ENCODE results near the gene SPACA4. TPM values are rescaled to one million over a fixed set of nuclear protein-coding genes. Genes with fewer than 3 reads are reported as not detected.
A peak's percentile ranks its signal among the peaks of the same experiment; 100 is the strongest.

Gene SPACA4
- total and polyA plus RNA-seq, 10 of the 15 experiments (the other 5 are each of a cell fraction or from before 2014, with no cell fraction given): not detected

DNA sequence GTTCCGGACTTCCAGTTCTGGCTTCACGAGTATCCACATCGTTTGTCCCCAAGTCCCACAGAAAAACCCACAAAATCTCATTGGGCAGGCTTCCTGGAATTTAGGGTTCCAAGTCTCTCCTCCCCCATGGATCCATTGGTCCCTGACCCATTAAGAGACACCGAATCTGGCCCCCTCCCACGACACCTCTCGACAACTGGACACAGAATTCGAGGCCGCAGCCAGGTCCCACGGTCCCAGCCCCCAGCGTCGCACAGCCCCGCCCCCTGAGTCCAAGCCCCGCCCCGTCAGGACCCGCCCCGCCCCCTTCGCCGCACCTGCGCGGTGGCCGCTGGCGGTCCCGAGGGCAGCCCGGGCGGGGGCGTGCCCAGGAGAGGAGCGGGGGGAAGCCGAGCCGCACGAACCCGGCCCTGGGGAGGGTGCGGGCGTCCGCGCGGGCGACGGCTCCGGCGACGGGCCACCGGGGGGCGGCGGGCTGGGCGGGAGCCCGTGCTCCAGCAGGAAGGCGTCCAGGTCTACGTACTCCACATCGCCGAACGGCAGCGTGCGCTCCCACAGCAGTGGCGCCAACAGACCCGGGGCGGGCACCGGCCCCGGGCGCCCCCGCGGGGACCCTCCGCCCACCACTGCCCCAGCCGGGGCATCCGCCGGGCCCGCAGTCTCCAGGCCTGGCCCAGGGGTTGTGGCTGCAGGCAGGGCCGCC, 28.9 kb downstream of the SPACA4 start (continued):
- TF ChIP-seq, protein P1, sequence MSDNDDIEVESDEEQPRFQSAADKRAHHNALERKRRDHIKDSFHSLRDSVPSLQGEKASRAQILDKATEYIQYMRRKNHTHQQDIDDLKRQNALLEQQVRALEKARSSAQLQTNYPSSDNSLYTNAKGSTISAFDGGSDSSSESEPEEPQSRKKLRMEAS (IDR thresholded peaks at IDR 0.05; ENCODE audit: low read depth, low read length): no peak
- TF ChIP-seq EZH2 (IDR thresholded peaks at IDR 0.05; ENCODE audit: borderline replicate concordance, control insufficient read depth, low read depth, low read length) (no peak), MTA2 (IDR thresholded peaks at IDR 0.05; ENCODE audit: low read depth) (no peak), YY1 (IDR thresholded peaks at IDR 0.05; ENCODE audit: low read depth, low read length) (no peak), FOS (IDR thresholded peaks at IDR 0.05; ENCODE audit: borderline replicate concordance, extremely low read depth, insufficient read length) (no peak), ZNF24 (IDR thresholded peaks at IDR 0.05) (0 out of 2 replicates have a peak, but pooled peaks have one; percentile 31), BHLHE40 (IDR thresholded peaks at IDR 0.05; ENCODE audit: borderline replicate concordance in 1 of 2, low read depth in 2 of 2, low read length in 1 of 2) (peak; percentile 39 to 83; a peak in 2 of 4 replicates), RAD51 (IDR thresholded peaks at IDR 0.05) (no peak), STAT1 (conservative IDR thresholded peaks at IDR 0.05) (no peak), MXI1 (IDR thresholded peaks at IDR 0.05; ENCODE audit: low read depth, low read length) (0 out of 2 replicates have a peak, but pooled peaks have one; percentile 30), CBFB (IDR thresholded peaks at IDR 0.05; ENCODE audit: low read depth) (no peak), GATAD2B (conservative IDR thresholded peaks at IDR 0.05; ENCODE audit: low read depth) (0 out of 2 replicates have a peak, but pooled peaks have one; percentile 67), RBBP5 (conservative IDR thresholded peaks at IDR 0.05) (no peak), KAT2A (conservative IDR thresholded peaks at IDR 0.05; ENCODE audit: control insufficient read depth, low read depth, low read length) (no peak), ESRRA (IDR thresholded peaks at IDR 0.05; ENCODE audit: low read length) (no peak)
- TF ChIP-seq, protein P2, sequence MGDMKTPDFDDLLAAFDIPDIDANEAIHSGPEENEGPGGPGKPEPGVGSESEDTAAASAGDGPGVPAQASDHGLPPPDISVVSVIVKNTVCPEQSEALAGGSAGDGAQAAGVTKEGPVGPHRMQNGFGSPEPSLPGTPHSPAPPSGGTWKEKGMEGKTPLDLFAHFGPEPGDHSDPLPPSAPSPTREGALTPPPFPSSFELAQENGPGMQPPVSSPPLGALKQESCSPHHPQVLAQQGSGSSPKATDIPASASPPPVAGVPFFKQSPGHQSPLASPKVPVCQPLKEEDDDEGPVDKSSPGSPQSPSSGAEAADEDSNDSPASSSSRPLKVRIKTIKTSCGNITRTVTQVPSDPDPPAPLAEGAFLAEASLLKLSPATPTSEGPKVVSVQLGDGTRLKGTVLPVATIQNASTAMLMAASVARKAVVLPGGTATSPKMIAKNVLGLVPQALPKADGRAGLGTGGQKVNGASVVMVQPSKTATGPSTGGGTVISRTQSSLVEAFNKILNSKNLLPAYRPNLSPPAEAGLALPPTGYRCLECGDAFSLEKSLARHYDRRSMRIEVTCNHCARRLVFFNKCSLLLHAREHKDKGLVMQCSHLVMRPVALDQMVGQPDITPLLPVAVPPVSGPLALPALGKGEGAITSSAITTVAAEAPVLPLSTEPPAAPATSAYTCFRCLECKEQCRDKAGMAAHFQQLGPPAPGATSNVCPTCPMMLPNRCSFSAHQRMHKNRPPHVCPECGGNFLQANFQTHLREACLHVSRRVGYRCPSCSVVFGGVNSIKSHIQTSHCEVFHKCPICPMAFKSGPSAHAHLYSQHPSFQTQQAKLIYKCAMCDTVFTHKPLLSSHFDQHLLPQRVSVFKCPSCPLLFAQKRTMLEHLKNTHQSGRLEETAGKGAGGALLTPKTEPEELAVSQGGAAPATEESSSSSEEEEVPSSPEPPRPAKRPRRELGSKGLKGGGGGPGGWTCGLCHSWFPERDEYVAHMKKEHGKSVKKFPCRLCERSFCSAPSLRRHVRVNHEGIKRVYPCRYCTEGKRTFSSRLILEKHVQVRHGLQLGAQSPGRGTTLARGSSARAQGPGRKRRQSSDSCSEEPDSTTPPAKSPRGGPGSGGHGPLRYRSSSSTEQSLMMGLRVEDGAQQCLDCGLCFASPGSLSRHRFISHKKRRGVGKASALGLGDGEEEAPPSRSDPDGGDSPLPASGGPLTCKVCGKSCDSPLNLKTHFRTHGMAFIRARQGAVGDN (IDR thresholded peaks at IDR 0.05): peak; percentile 59; the same call in 1 of the 2 replicates
- TF ChIP-seq, protein P3, sequence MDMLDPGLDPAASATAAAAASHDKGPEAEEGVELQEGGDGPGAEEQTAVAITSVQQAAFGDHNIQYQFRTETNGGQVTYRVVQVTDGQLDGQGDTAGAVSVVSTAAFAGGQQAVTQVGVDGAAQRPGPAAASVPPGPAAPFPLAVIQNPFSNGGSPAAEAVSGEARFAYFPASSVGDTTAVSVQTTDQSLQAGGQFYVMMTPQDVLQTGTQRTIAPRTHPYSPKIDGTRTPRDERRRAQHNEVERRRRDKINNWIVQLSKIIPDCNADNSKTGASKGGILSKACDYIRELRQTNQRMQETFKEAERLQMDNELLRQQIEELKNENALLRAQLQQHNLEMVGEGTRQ (IDR thresholded peaks at IDR 0.05; ENCODE audit: borderline replicate concordance, low read depth, low read length): no peak
- TF ChIP-seq, protein P4, sequence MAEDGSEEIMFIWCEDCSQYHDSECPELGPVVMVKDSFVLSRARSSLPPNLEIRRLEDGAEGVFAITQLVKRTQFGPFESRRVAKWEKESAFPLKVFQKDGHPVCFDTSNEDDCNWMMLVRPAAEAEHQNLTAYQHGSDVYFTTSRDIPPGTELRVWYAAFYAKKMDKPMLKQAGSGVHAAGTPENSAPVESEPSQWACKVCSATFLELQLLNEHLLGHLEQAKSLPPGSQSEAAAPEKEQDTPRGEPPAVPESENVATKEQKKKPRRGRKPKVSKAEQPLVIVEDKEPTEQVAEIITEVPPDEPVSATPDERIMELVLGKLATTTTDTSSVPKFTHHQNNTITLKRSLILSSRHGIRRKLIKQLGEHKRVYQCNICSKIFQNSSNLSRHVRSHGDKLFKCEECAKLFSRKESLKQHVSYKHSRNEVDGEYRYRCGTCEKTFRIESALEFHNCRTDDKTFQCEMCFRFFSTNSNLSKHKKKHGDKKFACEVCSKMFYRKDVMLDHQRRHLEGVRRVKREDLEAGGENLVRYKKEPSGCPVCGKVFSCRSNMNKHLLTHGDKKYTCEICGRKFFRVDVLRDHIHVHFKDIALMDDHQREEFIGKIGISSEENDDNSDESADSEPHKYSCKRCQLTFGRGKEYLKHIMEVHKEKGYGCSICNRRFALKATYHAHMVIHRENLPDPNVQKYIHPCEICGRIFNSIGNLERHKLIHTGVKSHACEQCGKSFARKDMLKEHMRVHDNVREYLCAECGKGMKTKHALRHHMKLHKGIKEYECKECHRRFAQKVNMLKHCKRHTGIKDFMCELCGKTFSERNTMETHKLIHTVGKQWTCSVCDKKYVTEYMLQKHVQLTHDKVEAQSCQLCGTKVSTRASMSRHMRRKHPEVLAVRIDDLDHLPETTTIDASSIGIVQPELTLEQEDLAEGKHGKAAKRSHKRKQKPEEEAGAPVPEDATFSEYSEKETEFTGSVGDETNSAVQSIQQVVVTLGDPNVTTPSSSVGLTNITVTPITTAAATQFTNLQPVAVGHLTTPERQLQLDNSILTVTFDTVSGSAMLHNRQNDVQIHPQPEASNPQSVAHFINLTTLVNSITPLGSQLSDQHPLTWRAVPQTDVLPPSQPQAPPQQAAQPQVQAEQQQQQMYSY (CRISPR knock-in tag; IDR thresholded peaks at IDR 0.05): no peak

All from GM12878 (cell line).